GM19239 (cell line): ENCODE measurements around the gene SLC9B1.
A peak's percentile ranks its signal among the peaks of the same experiment; 100 is the strongest.
"Not testable (repeated sequence)": the region's sequence is repeated elsewhere in the genome, so short reads cannot be mapped to it uniquely, and the experiment has no call there.

Source experiments
- DNase-seq: peaks from one replicate; pipeline ENCODE4 v3.0.0; 2011; ENCODE audit warnings: low spot score; ENCODE audit not compliant: insufficient read length
- FAIRE-seq: peaks from 2 replicates; lab custom pipeline; 2011; peaks lifted over from hg19 to GRCh38; lab: Jason Lieb, UNC

Gene SLC9B1

DNA sequence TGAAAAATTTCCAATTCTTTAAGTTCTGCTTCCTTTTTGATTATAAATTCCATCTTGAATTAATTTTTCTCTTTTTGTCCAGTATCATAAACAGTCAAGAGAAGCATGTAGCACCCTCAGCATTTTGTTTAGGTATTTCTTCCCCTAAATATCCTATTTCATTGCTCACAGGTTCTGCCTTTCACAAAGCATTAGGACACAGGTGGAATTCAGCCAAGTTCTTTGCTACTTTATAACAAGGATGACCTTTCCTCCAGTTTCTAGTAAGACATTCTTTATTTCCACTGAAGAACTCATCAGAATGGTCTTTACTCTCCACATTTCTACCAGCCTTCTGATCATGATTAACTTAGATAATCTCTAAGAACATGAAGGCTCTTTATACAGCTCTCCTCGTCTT is 7.4 kb downstream of the SLC9B1 start:
- no peak for DNase-seq
- FAIRE-seq, result no peak

DNA sequence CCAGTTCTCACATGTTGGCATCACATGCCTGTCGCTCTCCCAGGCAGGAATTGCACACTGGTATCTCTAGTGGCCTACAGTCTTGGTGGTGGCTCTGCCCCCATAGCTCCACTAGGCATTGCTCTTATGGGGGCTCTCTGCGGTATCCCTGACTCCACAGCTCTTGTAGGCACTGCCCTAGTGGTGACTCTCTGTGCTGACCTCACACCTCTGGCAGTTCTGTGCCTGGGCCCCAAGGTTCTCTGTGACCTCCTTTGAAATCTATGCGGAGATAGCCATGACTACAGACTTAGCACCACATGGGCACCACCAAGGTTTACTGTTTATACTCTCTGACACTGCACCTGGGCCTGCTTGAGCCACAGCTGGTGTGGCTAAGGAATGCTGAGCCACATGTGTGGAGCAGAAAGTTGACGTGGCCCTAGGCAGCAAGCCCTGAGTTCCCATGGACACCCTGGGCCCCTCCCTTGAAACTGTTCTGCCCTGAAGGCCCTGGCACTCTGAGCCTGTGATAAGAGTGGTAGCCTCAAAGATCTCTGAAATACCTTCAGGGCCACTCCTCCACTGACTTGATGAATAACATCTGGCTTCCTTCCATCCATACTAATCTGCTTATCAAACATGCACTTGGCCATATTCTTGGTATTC is 8.0 kb downstream of the SLC9B1 start:
- DNase-seq, result no peak
- no peak for FAIRE-seq

GRCh38 chr4:103010804-103011203 is 8.7 kb downstream of the SLC9B1 start:
- FAIRE-seq (no peak), DNase-seq (no peak)

GRCh38 chr4:103008875-103009729 is 10.4 kb downstream of the SLC9B1 start:
- FAIRE-seq (peak; percentile 90), DNase-seq (no peak)

DNA sequence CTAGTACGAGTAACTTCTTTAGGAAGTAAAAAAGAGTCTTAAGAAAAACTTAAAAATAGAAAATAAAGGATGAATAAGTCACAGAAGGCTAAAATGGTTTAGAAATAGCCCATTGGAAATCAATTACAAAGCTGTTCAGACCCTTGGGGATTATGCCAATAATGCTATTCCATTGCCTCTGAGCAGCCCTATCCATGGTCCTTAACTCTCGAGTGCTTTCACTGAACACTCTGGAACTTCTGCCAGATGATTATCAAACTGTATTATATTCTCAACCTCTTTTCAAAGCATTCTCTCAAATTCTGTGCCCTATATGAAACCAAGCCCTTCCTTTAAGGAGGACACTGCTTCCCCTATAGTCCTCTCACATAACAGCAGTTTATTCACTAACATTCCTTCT is 17.0 kb downstream of the SLC9B1 start:
- FAIRE-seq, result no peak
- DNase-seq, result no peak

DNA sequence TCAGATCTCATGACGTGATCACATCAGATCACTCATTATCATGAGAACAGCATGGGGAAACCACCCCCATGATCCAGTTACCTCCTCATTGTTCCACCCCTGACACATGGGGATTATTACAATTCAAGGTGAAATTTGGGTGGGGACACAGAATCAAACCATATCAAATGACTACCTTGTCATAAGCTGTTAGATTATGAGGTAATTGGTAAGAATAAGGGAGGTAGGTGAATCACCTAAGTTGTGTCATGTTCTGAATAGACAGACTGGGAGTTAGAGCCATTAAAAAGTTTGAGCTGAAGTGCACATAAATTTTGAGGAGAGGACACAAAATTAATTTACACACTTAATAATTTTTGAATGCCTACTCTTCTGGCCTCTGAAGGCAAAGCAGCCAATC is 24.7 kb downstream of the SLC9B1 start:
- FAIRE-seq (no peak), DNase-seq (no peak)

- FAIRE-seq, DNase-seq: not testable (repeated sequence)
Measured at GRCh38 chr4:102993985-102994384, 25.5 kb downstream of the SLC9B1 start.

DNA sequence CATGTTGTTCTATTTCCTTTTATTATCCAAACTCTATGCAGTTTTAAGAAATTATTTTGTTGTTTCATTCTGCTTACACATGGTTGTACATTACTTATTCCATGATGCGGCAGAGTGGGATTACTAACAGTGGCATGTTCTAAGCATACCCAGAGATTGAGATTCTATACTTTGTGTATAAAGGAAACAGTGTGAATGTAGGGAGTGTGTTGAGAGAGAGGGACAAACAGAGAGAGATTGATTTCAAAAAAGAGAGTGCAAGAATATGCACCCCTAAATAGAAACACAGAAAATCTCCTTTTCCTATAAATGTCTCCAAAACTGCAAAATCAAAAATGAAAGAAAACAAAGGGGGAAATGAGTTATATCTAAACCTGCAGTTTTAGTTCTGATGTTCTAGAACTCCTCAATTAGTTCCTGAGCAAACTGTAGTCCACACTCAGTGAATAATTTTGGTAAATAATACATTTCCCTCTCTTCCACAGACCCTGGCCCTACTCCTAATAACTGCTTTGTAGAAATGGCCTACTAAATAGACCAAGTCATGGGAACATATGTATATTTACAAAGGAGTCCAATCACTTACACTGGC is 31.0 kb downstream of the SLC9B1 start:
- peak; percentile 79 for FAIRE-seq
- DNase-seq, result no peak

DNA sequence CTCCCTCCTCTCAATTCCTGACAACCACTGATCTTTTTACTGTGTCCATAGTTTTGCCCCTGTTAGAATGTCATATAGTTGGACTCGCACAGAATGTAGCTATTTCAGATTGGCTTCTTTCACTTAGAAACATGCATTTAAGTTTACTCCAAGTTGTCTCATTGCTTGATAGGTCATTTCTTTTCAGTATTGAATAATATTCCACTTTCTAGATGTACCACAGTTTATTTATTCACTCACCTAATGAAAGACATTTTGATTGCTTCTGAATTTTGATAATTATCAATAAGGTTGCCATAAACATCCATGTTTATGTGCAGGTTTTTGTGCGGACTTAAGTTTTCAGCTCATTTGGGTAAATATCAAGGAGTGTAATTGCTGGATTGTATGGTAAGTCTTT is 38.5 kb downstream of the SLC9B1 start:
- no peak for FAIRE-seq

GRCh38 chr4:102961813-102962212 is 57.7 kb downstream of the SLC9B1 start:
- not testable (repeated sequence) for DNase-seq, FAIRE-seq

More for the DNA sequence above, 38.5 kb downstream of the SLC9B1 start:
- DNase-seq, result no peak

- FAIRE-seq (no peak), DNase-seq (no peak)
Measured at GRCh38 chr4:102959496-102959895, 60.0 kb downstream of the SLC9B1 start.

- DNase-seq, result no peak
- no peak for FAIRE-seq
Measured at GRCh38 chr4:102945066-102945465, 74.4 kb downstream of the SLC9B1 start.

- not testable (repeated sequence) for DNase-seq, FAIRE-seq
Measured at GRCh38 chr4:102938063-102938462, 81.4 kb downstream of the SLC9B1 start.

GRCh38 chr4:102935716-102936115 is 83.8 kb downstream of the SLC9B1 start:
- no peak for FAIRE-seq
- DNase-seq, result no peak

DNA sequence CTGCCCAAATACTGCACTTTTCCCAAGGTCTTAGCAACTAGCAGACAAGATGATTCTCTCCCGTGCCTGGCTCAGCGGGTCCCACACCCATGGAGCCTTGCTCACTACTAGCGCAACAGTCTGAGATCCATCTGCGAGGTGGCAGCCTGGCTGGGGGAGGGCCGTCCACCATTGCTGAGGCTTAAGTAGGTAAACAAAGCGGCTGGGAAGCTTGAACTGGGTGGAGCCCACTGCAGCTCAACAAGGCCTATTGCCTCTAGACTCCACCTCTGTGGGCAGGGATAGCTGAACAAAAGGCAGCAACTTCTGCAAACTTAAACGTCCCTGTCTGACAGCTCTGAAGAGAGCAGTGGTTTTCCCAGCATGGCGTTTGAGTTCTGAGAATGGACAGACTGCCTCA is 99.8 kb downstream of the SLC9B1 start:
- not testable (repeated sequence) for FAIRE-seq, DNase-seq

GRCh38 chr4:102918859-102919258 is 100.6 kb downstream of the SLC9B1 start:
- no peak for FAIRE-seq
- no peak for DNase-seq

DNA sequence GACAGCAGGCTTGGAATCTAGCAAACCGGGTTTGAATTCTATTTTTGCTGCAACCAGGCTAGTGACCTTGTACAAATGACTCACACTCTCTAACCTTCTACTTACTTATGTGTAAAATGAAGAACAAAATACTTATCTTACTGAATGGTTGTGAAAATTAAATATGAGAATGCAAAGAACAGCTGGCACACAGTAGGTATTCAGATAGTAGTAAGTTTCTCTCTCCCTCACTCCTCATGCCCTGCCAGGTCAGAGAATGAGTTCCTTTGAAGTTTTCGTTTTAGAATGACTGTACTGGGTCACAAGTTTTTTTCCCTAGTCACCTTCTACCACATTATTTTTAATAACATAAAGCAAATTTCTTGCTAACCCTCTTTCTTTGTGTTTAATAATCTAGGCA is 117.7 kb downstream of the SLC9B1 start:
- FAIRE-seq, result no peak
- DNase-seq, result no peak

- FAIRE-seq, DNase-seq: not testable (repeated sequence)
Measured at GRCh38 chr4:102897610-102898009, 121.9 kb downstream of the SLC9B1 start.

- FAIRE-seq, DNase-seq: not testable (repeated sequence)
Measured at GRCh38 chr4:102896547-102896946, 123.0 kb downstream of the SLC9B1 start.

GRCh38 chr4:102889866-102890265 is 129.6 kb downstream of the SLC9B1 start:
- FAIRE-seq, DNase-seq: not testable (repeated sequence)

DNA sequence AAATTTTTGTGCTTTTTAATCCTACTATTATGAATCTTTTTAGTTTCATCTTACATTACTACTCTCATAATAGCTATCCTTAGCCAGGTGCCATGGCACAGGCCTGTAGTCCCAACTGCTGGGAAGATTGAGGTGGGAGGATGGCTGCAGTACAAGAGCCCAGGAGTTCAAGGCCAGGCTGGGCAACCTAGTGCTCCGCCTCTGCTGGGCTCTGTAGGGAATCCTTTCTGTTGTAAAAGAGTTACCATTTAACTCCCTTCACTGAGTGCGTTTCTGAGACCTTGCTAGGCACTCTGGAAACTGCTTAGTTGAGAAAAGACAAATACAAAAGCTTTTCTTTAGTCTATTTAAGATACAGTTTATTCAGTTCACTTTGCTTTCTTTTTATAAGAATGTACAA is 130.9 kb downstream of the SLC9B1 start:
- not testable (repeated sequence) for FAIRE-seq, DNase-seq
